ENCODE measurements around the gene SPEM3.
"Not testable (repeated sequence)": the region's sequence is repeated elsewhere in the genome, so short reads cannot be mapped to it uniquely, and the experiment has no call there.

The SPEM3 gene

DNA sequence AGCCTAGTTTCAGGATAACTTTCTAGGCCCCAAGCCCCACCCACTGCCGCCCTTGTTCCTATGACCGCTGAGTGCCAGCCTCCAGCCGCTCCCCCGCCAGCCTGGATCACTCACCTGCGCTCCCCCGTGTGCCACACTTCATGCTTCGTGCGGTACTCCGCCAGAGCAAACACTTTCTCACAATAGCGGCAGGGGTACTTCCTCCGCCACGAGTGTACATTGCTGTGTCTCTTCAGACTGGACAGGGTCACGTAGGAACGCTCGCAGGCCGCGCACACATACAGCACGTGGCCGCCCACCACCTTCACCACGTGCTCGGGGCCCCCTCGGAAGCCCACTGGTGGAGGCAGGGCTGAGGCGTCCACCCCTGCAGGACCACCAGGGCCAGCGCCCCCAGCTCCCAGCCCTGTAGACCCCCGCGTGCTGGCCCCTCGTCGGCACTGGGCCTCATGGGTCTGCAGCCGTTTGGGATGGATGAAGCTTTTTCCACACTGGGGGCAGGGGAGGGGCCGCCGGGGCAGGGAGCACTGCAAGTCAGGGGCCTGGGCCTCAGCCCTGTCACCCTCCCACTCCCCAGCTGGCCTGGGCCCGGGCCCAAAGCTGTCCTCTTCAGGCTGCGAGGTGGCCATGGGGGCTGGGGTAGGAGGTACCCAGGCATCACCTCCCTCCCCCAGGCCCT, 37.1 kb downstream of the SPEM3 start:
- H3K27ac ChIP-seq, result no peak overlapping the region
- TF ChIP-seq, protein P1, sequence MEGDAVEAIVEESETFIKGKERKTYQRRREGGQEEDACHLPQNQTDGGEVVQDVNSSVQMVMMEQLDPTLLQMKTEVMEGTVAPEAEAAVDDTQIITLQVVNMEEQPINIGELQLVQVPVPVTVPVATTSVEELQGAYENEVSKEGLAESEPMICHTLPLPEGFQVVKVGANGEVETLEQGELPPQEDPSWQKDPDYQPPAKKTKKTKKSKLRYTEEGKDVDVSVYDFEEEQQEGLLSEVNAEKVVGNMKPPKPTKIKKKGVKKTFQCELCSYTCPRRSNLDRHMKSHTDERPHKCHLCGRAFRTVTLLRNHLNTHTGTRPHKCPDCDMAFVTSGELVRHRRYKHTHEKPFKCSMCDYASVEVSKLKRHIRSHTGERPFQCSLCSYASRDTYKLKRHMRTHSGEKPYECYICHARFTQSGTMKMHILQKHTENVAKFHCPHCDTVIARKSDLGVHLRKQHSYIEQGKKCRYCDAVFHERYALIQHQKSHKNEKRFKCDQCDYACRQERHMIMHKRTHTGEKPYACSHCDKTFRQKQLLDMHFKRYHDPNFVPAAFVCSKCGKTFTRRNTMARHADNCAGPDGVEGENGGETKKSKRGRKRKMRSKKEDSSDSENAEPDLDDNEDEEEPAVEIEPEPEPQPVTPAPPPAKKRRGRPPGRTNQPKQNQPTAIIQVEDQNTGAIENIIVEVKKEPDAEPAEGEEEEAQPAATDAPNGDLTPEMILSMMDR (conservative IDR thresholded peaks at IDR 0.05), result no peak
- TF ChIP-seq ZFX (IDR thresholded peaks at IDR 0.05), result no peak

DNA sequence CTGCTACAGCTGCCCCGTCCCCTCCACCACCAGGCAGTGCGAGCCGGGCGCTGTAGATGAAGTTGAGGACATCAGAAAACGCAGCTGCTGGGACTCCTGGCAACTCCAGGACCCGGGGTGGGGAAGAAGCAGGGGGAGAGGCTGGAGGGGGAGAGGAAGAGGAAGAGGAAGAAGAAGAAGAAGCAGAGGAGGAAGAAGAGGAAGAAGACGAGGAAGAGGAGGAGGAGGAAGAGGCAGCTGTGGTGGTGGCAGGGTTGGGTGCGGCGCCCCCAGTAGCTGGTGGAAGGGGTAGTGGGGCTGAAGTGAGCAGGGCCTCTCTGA, 37.6 kb downstream of the SPEM3 start:
- no peak for TF ChIP-seq ZFX (IDR thresholded peaks at IDR 0.05)
- TF ChIP-seq, protein P1 (conservative IDR thresholded peaks at IDR 0.05), result no peak
- peak overlapping the region; percentile 40; the same call in 1 of the 2 replicates for H3K27ac ChIP-seq

DNA sequence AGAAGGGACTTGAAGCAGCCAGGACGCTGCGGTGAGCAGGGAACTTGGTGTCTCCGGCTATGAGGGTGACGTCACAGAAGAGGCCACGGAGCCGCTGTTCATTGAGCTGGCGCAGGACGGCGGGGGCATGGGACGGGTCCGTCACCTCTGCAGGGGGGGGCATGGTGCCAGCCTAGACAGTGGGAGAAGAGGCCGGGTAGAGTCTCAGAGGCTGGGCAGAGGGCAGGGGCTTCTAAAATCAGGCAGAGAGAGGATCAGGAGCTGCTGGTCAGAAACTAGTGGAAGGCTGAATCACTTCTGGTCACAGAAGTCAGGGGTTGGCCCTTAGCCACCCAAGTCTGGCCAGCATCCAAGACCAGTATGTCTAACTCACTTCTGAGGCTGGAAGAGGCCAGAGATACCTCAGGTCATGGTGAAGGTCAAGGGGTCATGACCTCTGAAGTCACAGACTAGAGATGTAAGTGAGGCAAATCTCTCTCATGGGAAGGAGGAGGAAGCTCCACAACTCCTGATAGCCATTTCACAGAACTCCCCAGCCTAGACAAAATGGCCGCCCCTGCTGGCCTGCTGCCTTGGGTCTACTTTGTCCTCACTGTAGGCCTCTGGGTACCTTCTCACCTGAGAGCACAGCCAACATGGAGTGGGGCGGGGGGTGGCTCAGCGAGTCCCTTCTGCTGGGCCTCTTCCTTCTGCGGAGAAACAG, 38.1 kb downstream of the SPEM3 start:
- TF ChIP-seq, protein P1 (conservative IDR thresholded peaks at IDR 0.05), result no peak
- no peak for TF ChIP-seq ZFX (IDR thresholded peaks at IDR 0.05)
- H3K27ac ChIP-seq, result peak overlapping the region; percentile 40

DNA sequence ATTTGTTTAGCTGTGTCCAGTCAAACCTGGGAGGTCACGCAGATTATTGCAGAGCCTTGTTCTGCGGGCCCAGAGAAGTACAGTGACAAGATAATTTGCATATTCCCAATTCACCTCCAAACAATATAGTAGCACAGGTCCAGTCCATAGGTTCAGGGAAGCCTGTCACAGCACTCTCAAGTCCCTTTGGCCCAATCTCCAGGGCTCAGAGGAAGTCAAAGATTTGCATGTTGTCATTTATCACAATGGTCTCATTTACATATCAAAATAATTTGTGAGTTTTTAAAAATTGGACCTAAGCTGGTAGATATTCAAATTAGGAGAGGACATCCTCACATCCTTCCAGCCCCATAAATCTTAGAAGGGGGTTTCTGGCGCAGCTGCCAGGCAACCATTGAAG, 38.8 kb downstream of the SPEM3 start:
- TF ChIP-seq, protein P1 (conservative IDR thresholded peaks at IDR 0.05), result no peak
- TF ChIP-seq ZFX (IDR thresholded peaks at IDR 0.05), result no peak
- peak overlapping the region; percentile 40 for H3K27ac ChIP-seq

DNA sequence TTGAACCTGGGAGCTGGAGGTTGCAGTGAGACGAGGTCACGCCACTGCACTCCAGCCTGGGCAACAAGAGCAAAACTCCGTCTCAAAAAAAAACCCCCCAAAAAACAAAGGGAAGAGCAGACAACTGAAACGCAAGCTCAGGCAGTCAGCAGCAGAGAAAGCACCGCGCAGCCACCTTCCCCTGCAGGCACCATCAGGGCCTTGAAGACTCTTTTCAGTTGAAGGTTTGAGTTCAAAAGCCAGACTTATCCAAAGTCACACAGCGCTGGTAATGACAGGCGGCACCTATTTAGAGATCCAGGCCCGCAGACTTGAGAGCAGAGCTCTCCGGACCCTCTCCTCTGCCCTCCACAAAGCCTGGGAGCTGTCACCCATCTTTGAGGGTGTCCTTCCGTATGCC, 39.6 kb downstream of the SPEM3 start:
- H3K27ac ChIP-seq, result no peak overlapping the region
- TF ChIP-seq ZFX (IDR thresholded peaks at IDR 0.05), result no peak
- TF ChIP-seq, protein P1 (conservative IDR thresholded peaks at IDR 0.05), result no peak

DNA sequence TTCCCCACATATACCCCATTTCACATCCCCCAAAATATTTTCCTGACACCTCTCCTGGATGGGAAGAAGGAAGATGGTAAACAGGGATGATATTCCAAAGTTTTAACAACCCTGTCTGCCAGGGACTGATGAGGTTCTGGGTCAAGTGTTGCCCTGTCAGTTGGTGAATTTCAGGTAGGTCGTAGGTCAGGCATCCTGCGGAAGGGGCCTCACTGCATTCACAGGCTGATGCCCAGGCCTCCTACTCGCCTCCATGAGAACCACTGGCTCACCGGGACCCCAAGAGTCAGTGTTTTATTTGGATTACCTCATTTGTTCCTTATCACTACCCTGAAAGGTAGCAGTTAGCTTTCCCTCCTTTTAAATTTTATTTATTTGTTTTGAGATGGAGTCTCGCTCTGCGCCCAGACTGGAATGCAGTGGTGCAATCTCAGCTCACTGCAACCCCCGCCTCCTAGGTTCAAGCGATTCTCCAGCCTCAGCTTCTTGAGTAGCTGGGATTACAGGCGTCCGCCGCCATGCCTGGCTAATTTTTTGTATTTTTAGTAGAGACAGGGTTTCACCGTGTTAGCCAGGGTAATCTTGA, 40.2 kb downstream of the SPEM3 start:
- no peak overlapping the region for H3K27ac ChIP-seq
- no peak for TF ChIP-seq ZFX (IDR thresholded peaks at IDR 0.05)
- TF ChIP-seq, protein P1 (conservative IDR thresholded peaks at IDR 0.05), result no peak

DNA sequence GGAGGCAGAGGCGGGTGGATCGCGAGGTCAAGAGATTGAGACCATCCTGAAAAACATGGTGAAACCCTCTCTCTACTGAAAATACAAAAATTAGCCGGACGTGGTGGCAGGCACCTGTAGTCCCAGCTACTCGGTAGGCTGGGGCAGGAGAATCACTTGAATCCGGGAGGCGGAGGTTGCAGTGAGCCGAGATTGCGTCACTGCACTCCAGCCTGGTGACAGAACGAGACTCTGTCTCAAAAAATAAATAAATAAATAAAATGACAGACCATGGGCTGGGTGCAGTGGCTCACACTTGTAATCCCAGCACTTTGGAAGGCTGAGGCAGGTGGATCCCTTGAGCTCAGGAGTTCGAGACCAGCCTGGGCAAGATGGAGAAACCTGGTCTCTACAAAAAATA, 41.2 kb downstream of the SPEM3 start:
- H3K27ac ChIP-seq, result not testable (repeated sequence)

DNA sequence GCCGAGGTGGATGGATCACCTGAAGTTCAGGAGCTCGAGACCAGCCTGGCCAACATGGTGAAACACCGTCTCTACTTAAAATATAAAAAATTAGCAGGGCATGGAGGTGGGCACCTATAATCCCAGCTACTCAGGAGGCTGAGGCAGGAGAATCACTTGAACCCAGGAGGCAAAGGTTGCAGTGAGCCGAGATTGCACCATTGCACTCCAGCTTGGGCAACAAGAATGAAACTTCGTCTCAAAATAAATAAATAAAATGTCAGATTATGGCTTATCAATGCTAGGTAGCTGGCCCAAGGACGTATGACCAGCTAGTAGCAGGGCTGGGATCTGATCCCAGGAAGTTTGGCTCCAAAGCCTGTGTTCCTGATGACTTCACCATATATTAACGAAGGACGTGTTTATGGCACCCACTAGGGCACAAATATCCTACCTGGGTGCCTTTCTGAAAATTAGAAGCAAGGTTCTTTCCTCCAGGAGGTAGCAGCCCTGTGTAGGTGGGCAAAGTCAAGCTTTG, 41.9 kb downstream of the SPEM3 start:
- not testable (repeated sequence) for H3K27ac ChIP-seq

Measured in C4-2B (cell line).